HepG2 (cell line): Measurements from ENCODE around the gene CALY.

Source experiments
- CC2D1A ChIP-seq: sonication (generic); formaldehyde crosslinking; IDR thresholded peaks from 2 replicates; pipeline ENCODE4 v1.8.1; 2023; ENCODE audit warnings: mild to moderate bottlenecking, missing genetic modification reagents
- GTF3A ChIP-seq: sonication (generic); formaldehyde crosslinking; conservative IDR thresholded peaks from 2 replicates; pipeline ENCODE4 v1.4.0; 2020; ENCODE audit warnings: mild to moderate bottlenecking, missing genetic modification reagents
- HDAC1 ChIP-seq: sonication (generic); formaldehyde crosslinking; IDR thresholded peaks from 2 replicates; pipeline ENCODE4 v1.5.1; 2020; ENCODE audit warnings: mild to moderate bottlenecking, missing genetic modification reagents
- HDAC2 ChIP-seq: sonication (generic); formaldehyde crosslinking; IDR thresholded peaks from 2 replicates; pipeline ENCODE4 v1.4.0; 2020; ENCODE audit warnings: missing genetic modification reagents
- MYNN ChIP-seq: sonication (generic); formaldehyde crosslinking; IDR thresholded peaks from 2 replicates; pipeline ENCODE4 v1.4.0; 2020; ENCODE audit warnings: mild to moderate bottlenecking, low read depth, missing genetic modification reagents
- RFX1 ChIP-seq: fragments of 450-650 bp; IDR thresholded peaks from 2 replicates; pipeline ENCODE4 v1.6.1; 2017
- YY1 ChIP-seq: IDR thresholded peaks from 2 replicates; pipeline ENCODE4 v1.6.1; 2011; ENCODE audit warnings: low read length, low read depth, moderate library complexity, mild to moderate bottlenecking; ENCODE audit not compliant: insufficient read depth, insufficient replicate concordance
- ZNF335 ChIP-seq: sonication (generic); formaldehyde crosslinking; IDR thresholded peaks from 2 replicates; pipeline ENCODE4 v1.4.0; 2020; ENCODE audit warnings: missing genetic modification reagents
- ZNF724P ChIP-seq: sonication (generic); formaldehyde crosslinking; IDR thresholded peaks from 2 replicates; pipeline ENCODE4 v1.8.0; 2022; ENCODE audit warnings: missing genetic modification reagents, borderline replicate concordance
- TF ChIP-seq, protein P1 (sequence below): sonication (generic); formaldehyde crosslinking; IDR thresholded peaks from 2 replicates; pipeline ENCODE4 v1.9.0; 2021; ENCODE audit warnings: missing genetic modification reagents, mild to moderate bottlenecking, borderline replicate concordance
- TF ChIP-seq, protein P2 (sequence below): sonication (generic); formaldehyde crosslinking; IDR thresholded peaks from 2 replicates; pipeline ENCODE4 v1.5.0; 2020; ENCODE audit warnings: mild to moderate bottlenecking, missing genetic modification reagents, moderate library complexity

DNA sequence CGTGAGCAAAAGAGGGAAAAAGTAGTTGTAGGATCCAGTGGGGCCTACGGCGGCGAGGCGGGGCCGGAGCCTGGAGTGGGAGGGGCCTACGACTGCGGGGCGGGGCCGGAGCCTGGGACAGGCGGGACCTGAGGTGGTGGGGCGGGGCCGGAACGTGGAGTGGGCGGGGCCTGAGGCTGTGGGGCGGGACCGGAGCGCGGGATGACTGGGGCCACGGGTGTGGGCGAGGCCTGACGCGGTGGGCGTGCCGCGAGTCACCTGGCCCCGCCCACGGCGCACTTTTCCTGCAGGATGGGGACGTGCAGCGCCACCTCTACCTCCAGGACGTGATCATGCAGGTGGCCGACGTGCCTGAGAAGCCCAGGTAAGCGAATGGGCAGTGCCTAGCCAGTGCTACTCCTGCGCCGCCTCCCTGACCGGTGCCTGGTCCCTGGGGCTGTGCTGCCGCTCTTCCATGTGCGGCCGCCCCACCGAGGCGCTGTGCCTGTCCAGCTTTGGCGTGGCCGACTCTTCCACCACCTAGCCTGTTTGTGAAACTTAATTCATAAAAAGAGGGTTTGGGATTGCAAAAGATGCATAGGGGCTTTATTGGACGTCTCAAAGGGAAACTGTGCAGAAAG is 27.5 kb downstream of the CALY start:
- no peak for TF ChIP-seq CC2D1A
- TF ChIP-seq HDAC1 (CRISPR knock-in tag): no peak
- TF ChIP-seq HDAC2: no peak
- TF ChIP-seq MYNN (CRISPR knock-in tag): no peak
- TF ChIP-seq ZNF335 (CRISPR knock-in tag): no peak
- TF ChIP-seq GTF3A (CRISPR knock-in tag): no peak
- TF ChIP-seq RFX1: no peak
- TF ChIP-seq YY1: no peak
- TF ChIP-seq, protein P1, sequence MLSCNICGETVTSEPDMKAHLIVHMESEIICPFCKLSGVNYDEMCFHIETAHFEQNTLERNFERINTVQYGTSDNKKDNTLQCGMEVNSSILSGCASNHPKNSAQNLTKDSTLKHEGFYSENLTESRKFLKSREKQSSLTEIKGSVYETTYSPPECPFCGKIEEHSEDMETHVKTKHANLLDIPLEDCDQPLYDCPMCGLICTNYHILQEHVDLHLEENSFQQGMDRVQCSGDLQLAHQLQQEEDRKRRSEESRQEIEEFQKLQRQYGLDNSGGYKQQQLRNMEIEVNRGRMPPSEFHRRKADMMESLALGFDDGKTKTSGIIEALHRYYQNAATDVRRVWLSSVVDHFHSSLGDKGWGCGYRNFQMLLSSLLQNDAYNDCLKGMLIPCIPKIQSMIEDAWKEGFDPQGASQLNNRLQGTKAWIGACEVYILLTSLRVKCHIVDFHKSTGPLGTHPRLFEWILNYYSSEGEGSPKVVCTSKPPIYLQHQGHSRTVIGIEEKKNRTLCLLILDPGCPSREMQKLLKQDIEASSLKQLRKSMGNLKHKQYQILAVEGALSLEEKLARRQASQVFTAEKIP (CRISPR knock-in tag): no peak
- 0 out of 2 replicates have a peak, but pooled peaks have one; percentile 12 for TF ChIP-seq ZNF724P (CRISPR knock-in tag)
- TF ChIP-seq, protein P2, sequence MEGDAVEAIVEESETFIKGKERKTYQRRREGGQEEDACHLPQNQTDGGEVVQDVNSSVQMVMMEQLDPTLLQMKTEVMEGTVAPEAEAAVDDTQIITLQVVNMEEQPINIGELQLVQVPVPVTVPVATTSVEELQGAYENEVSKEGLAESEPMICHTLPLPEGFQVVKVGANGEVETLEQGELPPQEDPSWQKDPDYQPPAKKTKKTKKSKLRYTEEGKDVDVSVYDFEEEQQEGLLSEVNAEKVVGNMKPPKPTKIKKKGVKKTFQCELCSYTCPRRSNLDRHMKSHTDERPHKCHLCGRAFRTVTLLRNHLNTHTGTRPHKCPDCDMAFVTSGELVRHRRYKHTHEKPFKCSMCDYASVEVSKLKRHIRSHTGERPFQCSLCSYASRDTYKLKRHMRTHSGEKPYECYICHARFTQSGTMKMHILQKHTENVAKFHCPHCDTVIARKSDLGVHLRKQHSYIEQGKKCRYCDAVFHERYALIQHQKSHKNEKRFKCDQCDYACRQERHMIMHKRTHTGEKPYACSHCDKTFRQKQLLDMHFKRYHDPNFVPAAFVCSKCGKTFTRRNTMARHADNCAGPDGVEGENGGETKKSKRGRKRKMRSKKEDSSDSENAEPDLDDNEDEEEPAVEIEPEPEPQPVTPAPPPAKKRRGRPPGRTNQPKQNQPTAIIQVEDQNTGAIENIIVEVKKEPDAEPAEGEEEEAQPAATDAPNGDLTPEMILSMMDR: no peak
